ENCODE data around the gene TAS2R16. TPM values are rescaled to one million over a fixed set of nuclear protein-coding genes. Genes with fewer than 3 reads are reported as not detected.

The TAS2R16 gene
- total RNA-seq, 1 donor: not detected

- DNase-seq (ENCODE audit: low read depth): no peak
- no peak overlapping the region for H3K4me3 ChIP-seq (ENCODE audit: low read depth, low read length)
- TF ChIP-seq, protein P1, sequence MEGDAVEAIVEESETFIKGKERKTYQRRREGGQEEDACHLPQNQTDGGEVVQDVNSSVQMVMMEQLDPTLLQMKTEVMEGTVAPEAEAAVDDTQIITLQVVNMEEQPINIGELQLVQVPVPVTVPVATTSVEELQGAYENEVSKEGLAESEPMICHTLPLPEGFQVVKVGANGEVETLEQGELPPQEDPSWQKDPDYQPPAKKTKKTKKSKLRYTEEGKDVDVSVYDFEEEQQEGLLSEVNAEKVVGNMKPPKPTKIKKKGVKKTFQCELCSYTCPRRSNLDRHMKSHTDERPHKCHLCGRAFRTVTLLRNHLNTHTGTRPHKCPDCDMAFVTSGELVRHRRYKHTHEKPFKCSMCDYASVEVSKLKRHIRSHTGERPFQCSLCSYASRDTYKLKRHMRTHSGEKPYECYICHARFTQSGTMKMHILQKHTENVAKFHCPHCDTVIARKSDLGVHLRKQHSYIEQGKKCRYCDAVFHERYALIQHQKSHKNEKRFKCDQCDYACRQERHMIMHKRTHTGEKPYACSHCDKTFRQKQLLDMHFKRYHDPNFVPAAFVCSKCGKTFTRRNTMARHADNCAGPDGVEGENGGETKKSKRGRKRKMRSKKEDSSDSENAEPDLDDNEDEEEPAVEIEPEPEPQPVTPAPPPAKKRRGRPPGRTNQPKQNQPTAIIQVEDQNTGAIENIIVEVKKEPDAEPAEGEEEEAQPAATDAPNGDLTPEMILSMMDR (IDR thresholded peaks at IDR 0.05; ENCODE audit: insufficient read depth, low read depth, low read length): no peak
These were observed 12.2 kb downstream of the TAS2R16 start for GRCh38 chr7:122983261-122983660.

DNA sequence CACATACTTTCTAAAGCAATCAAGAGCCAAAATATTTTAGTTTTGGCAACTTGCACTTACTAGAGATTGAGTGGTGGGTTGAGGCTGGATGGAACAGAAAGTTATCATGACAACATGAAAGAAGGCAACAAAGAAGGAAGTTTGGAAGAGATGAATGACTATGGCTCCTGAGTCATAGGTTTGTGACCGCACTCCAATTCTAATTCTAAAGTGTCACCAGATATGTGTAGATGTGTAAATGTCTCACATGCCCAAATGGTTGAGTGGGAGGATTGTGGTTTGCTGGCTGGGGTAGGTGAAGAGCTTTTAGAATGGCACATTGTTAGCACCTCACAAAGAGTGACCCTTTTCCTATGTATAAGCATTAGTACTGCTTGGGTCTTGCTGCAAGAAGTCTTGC lies 20.2 kb downstream of the TAS2R16 start:
- no peak overlapping the region for H3K4me3 ChIP-seq (ENCODE audit: low read depth, low read length)
- DNase-seq (ENCODE audit: low read depth): no peak
- TF ChIP-seq, protein P1 (IDR thresholded peaks at IDR 0.05; ENCODE audit: insufficient read depth, low read depth, low read length): no peak

DNA sequence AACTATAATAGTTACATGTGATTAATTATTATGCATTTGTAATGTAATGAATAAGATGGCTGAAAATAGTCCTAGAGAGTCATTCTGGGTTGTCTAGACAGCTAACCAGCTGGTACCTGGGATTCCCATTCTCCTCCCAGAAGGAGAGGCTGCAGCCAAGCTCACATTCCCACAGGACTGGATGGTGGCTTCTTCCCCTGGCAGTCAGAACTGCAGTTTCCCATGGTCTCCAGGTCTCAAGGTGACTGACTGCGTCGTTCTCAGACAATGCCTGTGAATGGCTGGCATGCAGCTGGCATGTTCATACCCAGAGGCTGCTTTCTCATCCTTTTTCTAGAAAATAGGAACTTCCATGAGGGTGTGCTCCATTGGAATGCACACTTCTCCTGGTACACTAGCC lies 21.3 kb downstream of the TAS2R16 start:
- H3K4me3 ChIP-seq (ENCODE audit: low read depth, low read length): no peak overlapping the region
- DNase-seq (ENCODE audit: low read depth): no peak
- TF ChIP-seq, protein P1 (IDR thresholded peaks at IDR 0.05; ENCODE audit: insufficient read depth, low read depth, low read length): no peak

- TF ChIP-seq, protein P1 (IDR thresholded peaks at IDR 0.05; ENCODE audit: insufficient read depth, low read depth, low read length): no peak
- DNase-seq (ENCODE audit: low read depth): no peak
- H3K4me3 ChIP-seq (ENCODE audit: low read depth, low read length): no peak overlapping the region
These were observed 23.4 kb downstream of the TAS2R16 start for GRCh38 chr7:122972056-122972455.

DNA sequence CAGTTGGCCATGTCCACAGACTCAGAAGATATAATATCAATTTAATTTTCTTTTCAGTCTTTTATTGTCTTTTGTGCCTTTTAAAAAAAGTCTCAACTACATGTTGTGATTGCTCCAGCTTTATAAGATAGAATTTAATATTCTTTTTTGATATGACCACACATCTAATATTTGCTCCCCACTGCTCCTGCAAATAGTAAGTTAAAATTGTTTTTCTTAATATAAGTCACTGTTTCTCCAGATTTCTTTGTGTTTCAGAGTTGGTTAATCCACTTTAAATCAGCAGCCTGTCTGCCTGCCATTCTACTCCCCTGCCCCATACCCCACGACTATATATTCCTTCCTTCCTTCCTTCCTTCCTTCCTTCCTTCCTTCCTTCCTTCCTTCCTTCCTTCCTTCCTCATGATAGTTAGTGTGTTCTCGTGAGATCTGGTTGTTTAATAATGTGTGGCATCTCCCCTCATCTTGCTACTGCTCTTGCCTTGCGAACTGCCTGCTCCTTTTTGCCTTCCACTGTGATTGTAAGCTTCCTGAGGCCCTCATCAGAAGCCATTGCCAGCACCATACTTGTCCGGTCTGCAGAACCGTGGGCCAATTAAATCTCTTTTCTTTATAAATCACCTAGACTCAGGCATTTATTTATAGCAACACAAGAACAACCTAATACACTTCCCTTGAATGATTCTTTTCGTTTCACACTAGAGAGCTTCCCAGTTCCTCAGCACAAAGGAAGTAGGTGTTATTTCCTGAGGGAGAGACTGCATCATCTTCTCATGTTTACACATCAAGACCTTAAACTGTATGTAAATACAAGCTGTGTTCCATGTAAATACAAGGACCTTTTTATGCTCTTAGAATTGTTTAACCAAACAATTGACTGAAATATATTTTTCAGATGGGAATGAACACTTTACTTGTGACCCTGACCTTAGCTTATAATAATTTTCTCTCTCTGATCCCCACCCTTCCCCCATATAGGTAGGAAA lies 24.5 kb downstream of the TAS2R16 start:
- TF ChIP-seq, protein P1 (IDR thresholded peaks at IDR 0.05; ENCODE audit: insufficient read depth, low read depth, low read length): no peak
- peak; percentile 6 for DNase-seq (ENCODE audit: low read depth)

GRCh38 chr7:122968389-122968788 lies 27.1 kb downstream of the TAS2R16 start:
- TF ChIP-seq, protein P1 (IDR thresholded peaks at IDR 0.05; ENCODE audit: insufficient read depth, low read depth, low read length): no peak
- H3K4me3 ChIP-seq (ENCODE audit: low read depth, low read length): no peak overlapping the region
- DNase-seq (ENCODE audit: low read depth): no peak

More for the DNA sequence above, 24.5 kb downstream of the TAS2R16 start:
- no peak overlapping the region for H3K4me3 ChIP-seq (ENCODE audit: low read depth, low read length)
